Esophagus squamous epithelium (tissue), 5 donors: ENCODE results near the gene IL17RD. TPM values are rescaled to one million over a fixed set of nuclear protein-coding genes. Genes with fewer than 3 reads are reported as not detected.

Source experiments
- DNase-seq: peaks from one replicate; lab custom pipeline; 2025; lab: John Stamatoyannopoulos, UW
- H3K27ac ChIP-seq, 4 donors: fragments of 200-600 bp; sonication (generic); one replicate each; pipeline ENCODE4 v1.5.1; 2016 to 2019; ENCODE audit warnings: mild to moderate bottlenecking in 1 of 4
- H3K27me3 ChIP-seq, 4 donors: fragments of 200-600 bp; sonication (generic); 1 replicate in 3 of 4; 2 replicates in 1 of 4; pipeline versions ENCODE4 v1.5.1 to v1.6.0; 2017 to 2021; ENCODE audit warnings: antibody characterized with exemption in 1 of 4
- H3K36me3 ChIP-seq, 3 donors: fragments of 200-600 bp; sonication (generic); one replicate each; pipeline ENCODE4 v1.5.1; 2016 to 2019
- H3K4me1 ChIP-seq, 3 donors: fragments of 200-600 bp; sonication (generic); one replicate each; pipeline ENCODE4 v1.5.1; 2017 to 2019
- H3K4me3 ChIP-seq, 4 donors: fragments of 200-600 bp; sonication (generic); 1 replicate in 3 of 4; 2 replicates in 1 of 4; pipeline ENCODE4 v1.5.1; 2016 to 2019; ENCODE audit warnings: mild to moderate bottlenecking in 2 of 4, moderate library complexity in 1 of 4
- H3K9me3 ChIP-seq, 3 donors: fragments of 200-600 bp; sonication (generic); one replicate each; pipeline ENCODE4 v1.5.1; 2016 to 2019
- CTCF ChIP-seq, 6 experiments: fragments of 450-650 bp in 4 of 6; fragments of 200-600 bp in 2 of 6; sonication (generic) in 2 of 6; IDR thresholded peaks; one replicate each; pipeline ENCODE4 v1.5.1; 2016 to 2019; ENCODE audit warnings: antibody characterized with exemption in 6 of 6, mild to moderate bottlenecking in 4 of 6, moderate library complexity in 4 of 6
- POLR2A ChIP-seq, 4 donors: fragments of 450-650 bp; IDR thresholded peaks; one replicate each; pipeline ENCODE4 v1.6.1; 2017; ENCODE audit warnings: antibody characterized with exemption in 4 of 4, mild to moderate bottlenecking in 4 of 4, moderate library complexity in 3 of 4
- WGBS, 2 donors: methylation state at CpG; one replicate each; pipeline ENCODE4 v1.1.5; 2018; 5-methylcytosine and 5-hydroxymethylcytosine counted together
- intact Hi-C: fragments of 100-400 bp; cut with DNase I; formaldehyde crosslinking; loops from one replicate; pipeline ENCODE4 v1.15.0; 2022
- total RNA-seq, 4 donors: library from RNA; depleted of rRNA; stranded (reverse); fragments of >200 nt; gene quantifications; one replicate each; pipeline ENCODE4 v1.1.0, GENCODE V29; 2016
- donor health status: DM: yes; HTN: yes; CAD: no.

IL17RD gene
- total RNA-seq, 4 donors from 2014 or later = 4.4 to 10.4 (median 5.1) TPM

GRCh38 chr3:57143886-57144459 lies 21.2 kb downstream of the IL17RD start:
- intact Hi-C loops = no loop called here
- no peaks in the 10 kb centered on the region for H3K9me3 ChIP-seq
- no peaks in the 10 kb centered on the region for H3K36me3 ChIP-seq
- no peaks in the 10 kb centered on the region for H3K27me3 ChIP-seq
- no peak for TF ChIP-seq CTCF (IDR thresholded peaks at IDR 0.05)
- no peak for TF ChIP-seq POLR2A (IDR thresholded peaks at IDR 0.05)
- H3K4me3 ChIP-seq = no peak overlapping the region
- WGBS, 2 donors = 84 to 85% methylated on average over 4 of the region's 4 CpGs
- H3K27ac ChIP-seq = no peak overlapping the region
- no peaks in the 10 kb centered on the region for H3K4me1 ChIP-seq
- no peak for DNase-seq

- Histone ChIP-seq H3K4me3 (no peak overlapping the region), H3K36me3 (no peaks in the 10 kb centered on the region), H3K9me3 (no peaks in the 10 kb centered on the region), H3K27ac (no peak overlapping the region), H3K4me1 (no peaks in the 10 kb centered on the region), H3K27me3 (no peaks in the 10 kb centered on the region)
- intact Hi-C loops = no loop called here
- DNase-seq = no peak
- TF ChIP-seq CTCF (IDR thresholded peaks at IDR 0.05) (no peak), POLR2A (IDR thresholded peaks at IDR 0.05) (no peak)
- 56 to 75% methylated on average over 6 to 8 of the region's 11 CpGs for WGBS, 2 donors
Observed at GRCh38 chr3:57142411-57142723, 22.8 kb downstream of the IL17RD start.

GRCh38 chr3:57141719-57142410 lies 23.3 kb downstream of the IL17RD start:
- DNase-seq = no peak
- TF ChIP-seq POLR2A (IDR thresholded peaks at IDR 0.05) = no peak
- TF ChIP-seq CTCF (IDR thresholded peaks at IDR 0.05) = no peak
- no peak overlapping the region for H3K27ac ChIP-seq
- H3K4me3 ChIP-seq = no peak overlapping the region
- H3K9me3 ChIP-seq = no peaks in the 10 kb centered on the region
- 56 to 78% methylated on average over 5 of the region's 5 CpGs for WGBS, 2 donors
- H3K27me3 ChIP-seq = no peaks in the 10 kb centered on the region
- H3K36me3 ChIP-seq = no peaks in the 10 kb centered on the region
- no peaks in the 10 kb centered on the region for H3K4me1 ChIP-seq
- intact Hi-C loops = no loop called here

- Histone ChIP-seq H3K4me1 (no peaks in the 10 kb centered on the region), H3K27me3 (no peaks in the 10 kb centered on the region), H3K27ac (no peak overlapping the region), H3K9me3 (no peaks in the 10 kb centered on the region), H3K4me3 (no peak overlapping the region), H3K36me3 (no peaks in the 10 kb centered on the region)
- TF ChIP-seq CTCF (IDR thresholded peaks at IDR 0.05) (no peak), POLR2A (IDR thresholded peaks at IDR 0.05) (no peak)
- no peak for DNase-seq
- intact Hi-C loops = no loop called here
- 87 to 91% methylated on average over 5 of the region's 5 CpGs for WGBS, 2 donors
Observed at GRCh38 chr3:57140894-57141293, 24.3 kb downstream of the IL17RD start.

- WGBS, 2 donors = 67 to 73% methylated on average over 4 to 5 of the region's 5 CpGs
- Histone ChIP-seq H3K36me3 (no peaks in the 10 kb centered on the region), H3K27ac (no peak overlapping the region), H3K27me3 (no peaks in the 10 kb centered on the region), H3K9me3 (no peaks in the 10 kb centered on the region), H3K4me1 (no peaks in the 10 kb centered on the region), H3K4me3 (no peak overlapping the region)
- intact Hi-C loops = no loop called here
- no peak for TF ChIP-seq POLR2A (IDR thresholded peaks at IDR 0.05)
- no peak for TF ChIP-seq CTCF (IDR thresholded peaks at IDR 0.05)
- DNase-seq = no peak
Observed at GRCh38 chr3:57135964-57136719, 29.0 kb downstream of the IL17RD start.
